IPS DF 19.7 (cell line): ENCODE data around the gene ADAM22.
"Not testable (repeated sequence)": the region's sequence is repeated elsewhere in the genome, so short reads cannot be mapped to it uniquely, and the experiment has no call there.

Experiments used
- DNase-seq: peaks from one replicate; pipeline ENCODE4 v3.0.0-alpha.2; 2013; ENCODE audit warnings: low read depth, low spot score

Gene ADAM22

DNA sequence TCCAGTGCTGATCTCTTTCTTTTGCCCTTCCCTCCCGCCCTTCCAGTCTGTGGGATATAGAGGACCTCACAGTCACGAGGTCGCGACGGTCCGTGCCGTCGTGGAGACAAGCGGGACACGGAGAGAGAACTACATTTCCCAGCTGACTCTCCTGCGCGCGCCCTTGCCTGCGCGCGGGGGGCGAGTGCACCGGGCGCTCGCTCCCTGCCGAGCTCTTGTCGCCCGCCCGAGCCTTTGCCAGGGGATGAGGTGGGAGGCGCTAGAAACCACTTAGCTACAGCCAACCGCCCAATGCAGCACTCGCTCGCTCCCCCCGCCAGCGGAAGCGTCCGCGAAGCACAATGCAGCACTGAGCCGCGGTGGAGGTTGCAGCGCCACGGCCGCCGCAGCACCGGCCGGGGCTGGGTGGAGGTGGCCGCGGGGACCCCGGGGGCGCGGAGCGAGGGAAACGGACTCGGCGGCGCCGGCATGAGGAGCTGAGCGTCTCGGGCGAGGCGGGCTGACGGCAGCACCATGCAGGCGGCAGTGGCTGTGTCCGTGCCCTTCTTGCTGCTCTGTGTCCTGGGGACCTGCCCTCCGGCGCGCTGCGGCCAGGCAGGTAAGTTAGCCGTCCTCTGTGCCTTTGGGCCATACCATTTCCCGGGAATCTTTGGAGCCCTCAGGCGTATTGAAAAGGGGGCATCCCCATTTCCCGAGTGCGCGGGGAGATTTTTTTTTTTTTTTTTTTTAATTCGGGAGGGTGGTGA, at the start of gene ADAM22:
Gene ADAM22 (plus strand): TSS at position 299 of the 746 bp plus-strand sequence. CDS start 215 bp downstream, at position 514.
- DNase-seq = peak; percentile 81

DNA sequence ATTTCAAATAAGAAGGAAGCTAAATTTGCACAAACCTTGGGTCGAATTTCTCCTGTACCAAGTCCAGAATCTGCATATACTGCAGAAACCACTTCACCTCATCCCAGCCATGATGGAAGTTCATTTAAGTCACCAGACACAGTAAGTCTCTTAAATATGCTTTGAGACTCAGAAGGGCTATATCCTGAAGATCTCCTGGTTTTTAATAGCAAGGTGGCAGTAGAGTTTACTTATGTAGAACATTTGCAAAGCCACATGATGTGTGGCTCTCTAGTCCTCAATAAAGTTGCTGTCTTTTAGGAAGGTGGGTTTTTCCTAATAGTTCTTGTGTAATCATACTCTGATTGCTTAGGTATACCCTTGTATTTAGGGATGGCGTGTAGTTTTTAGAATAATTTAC, 49.0 kb upstream of the ADAM22 start:
- DNase-seq = no peak

DNA sequence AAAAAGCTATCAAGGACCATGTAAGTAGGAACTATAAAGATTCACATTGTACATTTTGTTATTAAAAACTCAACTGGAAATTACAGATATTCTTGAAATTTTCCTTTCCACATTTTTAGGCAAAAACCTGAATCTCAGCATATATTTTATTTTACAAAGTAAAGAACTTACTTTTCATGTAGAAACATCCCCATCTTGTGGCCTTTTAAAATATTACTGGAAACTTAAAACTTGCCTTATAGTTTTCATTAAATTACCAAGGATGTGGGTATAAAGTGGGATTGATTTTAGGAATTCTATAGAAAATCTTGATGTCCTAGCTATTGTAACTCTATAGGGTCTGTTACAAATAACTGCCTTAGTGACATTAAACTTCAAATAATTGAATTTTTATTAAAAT, 47.2 kb upstream of the ADAM22 start:
- DNase-seq = no peak

DNA sequence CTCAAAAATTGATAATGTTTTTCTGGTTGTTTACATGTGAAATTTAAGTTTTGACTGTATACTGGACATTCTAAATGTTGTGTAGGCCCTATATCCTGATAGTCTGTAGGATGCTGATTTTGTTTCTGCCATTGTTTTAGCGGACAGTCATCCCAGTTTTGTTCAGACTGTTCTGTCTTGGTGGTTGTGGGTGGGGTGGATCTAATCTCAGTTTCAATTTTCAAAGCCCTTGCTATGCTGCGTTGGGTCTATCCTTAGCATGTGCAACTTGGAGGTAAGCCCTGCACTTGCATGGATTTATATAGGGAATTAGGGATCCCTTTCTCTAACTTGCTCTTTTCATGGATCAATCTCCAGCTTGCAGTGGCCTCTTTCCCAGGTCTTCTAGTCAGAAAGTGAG, 38.7 kb upstream of the ADAM22 start:
- DNase-seq = no peak

DNA sequence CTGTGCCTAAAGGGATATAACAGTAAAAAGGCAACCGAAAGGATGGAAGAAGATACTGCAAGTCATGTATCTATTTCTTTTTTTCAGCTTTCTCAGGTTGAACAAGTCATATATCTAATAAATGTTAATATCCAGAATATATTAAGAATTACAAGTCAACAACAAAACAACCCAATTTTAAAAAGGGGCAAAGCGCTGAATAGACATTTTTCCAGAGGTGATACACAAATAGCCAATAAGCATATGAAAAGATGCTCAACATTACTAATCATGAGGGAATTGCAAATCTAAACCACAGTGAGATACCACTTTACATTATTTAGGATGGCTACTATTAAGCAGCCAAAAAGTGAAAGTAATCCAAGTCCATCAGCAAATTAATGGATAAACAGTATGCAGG, 34.8 kb upstream of the ADAM22 start:
- DNase-seq = no peak

DNA sequence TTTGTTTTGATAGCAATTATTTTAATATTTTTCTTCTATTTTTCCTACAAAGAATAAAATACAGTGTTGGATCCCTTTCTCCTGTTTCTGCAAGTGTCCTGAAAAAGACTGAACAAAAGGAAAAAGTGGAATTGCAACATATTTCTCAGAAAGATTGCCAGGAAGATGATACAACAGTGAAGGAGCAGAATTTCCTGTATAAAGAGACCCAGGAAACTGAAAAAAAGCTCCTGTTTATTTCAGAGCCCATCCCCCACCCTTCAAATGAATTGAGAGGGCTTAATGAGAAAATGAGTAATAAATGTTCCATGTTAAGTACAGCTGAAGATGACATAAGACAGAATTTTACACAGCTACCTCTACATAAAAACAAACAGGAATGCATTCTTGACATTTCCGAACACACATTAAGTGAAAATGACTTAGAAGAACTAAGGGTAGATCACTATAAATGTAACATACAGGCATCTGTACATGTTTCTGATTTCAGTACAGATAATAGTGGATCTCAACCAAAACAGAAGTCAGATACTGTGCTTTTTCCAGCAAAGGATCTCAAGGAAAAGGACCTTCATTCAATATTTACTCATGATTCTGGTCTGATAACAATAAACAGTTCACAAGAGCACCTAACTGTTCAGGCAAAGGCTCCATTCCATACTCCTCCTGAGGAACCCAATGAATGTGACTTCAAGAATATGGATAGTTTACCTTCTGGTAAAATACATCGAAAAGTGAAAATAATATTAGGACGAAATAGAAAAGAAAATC, 26.7 kb upstream of the ADAM22 start:
- DNase-seq = not testable (repeated sequence)

GRCh38 chr7:87908814-87909213, 25.2 kb upstream of the ADAM22 start:
- DNase-seq = not testable (repeated sequence)

- DNase-seq = no peak
Measured at GRCh38 chr7:87912121-87912520, 21.9 kb upstream of the ADAM22 start.

GRCh38 chr7:87918740-87919139, 15.3 kb upstream of the ADAM22 start:
- no peak for DNase-seq

DNA sequence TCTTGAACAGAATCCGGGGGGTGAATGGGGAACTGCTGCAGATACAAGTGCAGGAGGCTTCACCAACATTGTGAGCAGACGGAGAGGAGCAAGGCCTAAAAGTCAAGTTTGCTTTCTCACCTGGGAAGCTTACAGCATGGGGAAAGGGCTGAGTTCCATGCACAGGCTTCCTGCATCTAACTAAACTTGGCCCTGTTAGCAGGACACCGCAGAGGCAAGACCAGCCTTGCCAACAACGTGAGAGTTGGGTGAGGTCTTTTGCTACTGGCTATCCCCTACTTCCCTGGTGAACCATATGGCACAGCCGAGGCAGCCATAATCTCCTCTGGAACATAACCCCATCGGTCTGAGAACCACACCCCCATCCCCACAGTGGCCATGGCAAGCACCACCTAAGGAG, 14.2 kb upstream of the ADAM22 start:
- no peak for DNase-seq

DNA sequence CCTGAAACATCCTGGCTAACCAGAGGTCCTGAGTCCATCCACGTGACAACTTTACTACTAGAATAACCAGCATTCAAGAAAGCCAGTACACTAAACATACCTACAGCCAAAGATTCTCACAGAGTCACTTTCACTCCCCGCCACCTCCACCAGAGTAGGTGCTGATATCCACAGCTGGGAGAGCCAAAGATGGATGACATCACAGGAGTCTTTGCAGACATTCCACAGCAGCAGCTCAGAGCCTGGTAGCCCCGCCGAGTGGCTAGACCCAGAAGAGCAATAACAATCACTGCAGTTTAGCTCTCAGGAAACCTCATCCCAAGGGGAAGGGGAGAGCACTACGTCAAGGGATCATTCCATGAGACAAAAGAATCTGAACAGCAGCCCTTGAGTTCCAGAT, 13.5 kb upstream of the ADAM22 start:
- DNase-seq = no peak

DNA sequence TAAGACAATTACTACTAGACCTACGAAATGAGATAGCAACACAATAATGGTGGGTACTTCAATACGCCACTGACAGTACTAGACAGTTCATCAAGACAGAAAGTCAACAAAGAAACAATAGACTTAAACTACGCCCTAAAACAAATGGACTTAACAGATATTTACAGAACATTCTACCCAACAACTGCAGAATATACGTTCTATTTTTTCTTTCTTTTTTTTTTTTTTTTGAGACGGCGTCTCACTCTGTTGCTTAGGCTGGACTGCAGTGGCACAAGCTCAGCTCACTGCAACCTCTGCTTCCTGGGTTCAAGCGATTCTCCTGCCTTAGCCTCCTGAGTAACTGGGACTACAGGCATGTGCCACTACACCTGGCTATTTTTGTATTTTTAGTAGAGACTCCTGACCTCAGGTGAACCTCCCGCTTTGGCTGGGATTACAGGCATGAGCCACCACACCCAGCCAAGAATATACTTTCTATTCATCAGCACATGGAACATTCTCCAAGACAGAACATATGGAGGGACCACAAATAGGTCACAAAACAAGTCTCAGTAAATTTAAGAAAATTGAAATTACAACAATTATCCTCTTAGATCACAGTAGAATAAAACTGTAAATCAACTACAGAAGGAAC, 11.2 kb upstream of the ADAM22 start:
- DNase-seq = not testable (repeated sequence)

- DNase-seq = peak; percentile 78
Measured at GRCh38 chr7:87926581-87927461, 7.2 kb upstream of the ADAM22 start.

DNA sequence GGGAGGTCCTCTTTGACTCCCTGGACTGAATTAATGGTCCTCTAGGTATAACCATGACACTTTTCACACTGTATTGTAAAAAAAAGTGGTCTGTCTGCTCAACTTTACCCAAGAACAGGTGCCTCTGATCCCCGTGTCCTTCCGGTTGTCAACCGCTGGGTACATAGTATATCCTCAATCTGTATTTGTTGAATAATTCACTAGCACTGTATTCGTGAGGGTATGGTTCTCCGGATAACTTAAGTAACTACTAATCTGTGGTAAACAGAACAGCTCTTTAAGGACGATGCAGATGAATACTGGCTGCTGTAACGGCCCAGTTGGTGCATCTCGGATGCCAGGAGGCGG, 472 bp upstream of the ADAM22 start:
- DNase-seq = no peak

DNA sequence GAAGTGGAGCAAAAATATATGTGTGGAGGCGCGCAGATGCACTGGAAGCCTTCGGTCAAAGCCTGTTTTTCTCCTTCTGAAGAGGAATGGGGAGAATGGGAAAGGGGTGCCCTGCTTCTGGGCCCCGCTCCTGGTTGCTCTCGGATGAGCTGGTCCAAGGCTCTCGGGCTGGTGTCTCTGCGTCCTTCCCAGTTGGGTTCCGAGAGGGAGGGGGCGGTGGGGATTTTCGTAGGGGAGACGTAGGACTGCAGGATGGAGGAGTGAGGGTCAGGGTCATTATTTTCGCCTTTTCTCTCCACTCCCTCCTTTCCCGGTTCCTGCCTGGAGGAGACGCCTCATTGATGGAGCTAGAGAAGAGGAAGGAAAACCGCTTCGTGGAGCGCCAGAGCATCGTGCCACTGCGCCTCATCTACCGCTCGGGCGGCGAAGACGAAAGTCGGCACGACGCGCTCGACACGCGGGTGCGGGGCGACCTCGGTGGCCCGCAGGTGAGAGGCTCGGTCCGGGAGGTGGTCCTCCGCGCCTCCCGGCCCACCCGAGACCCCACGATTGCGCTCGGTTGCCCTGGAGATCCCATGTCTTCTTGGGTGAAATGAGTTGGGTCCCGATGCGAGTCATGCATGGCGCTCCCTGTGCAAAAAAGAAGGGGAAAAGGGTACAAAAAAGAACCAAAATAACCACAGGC, 790 bp downstream of the ADAM22 start:
- DNase-seq = no peak

DNA sequence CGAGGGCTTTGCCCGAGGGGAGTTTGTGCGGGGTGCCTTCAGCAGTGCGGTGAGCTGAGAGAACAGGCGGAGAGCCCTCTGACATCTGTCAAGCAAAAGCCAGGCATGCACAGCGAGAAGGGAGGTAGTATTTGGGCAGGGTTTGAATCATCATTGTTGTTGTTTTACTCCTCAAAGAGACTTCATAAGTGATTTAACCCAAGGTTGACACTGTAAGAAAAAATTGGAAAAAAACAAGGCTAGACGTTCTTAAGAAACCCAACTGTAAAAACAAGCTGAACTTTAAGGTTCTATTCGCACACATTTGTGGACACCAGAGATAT, 1.3 kb downstream of the ADAM22 start:
- no peak for DNase-seq

GRCh38 chr7:87941138-87941537, 7.1 kb downstream of the ADAM22 start:
- no peak for DNase-seq

- no peak for DNase-seq
Measured at GRCh38 chr7:87944547-87944946, 10.5 kb downstream of the ADAM22 start.

DNA sequence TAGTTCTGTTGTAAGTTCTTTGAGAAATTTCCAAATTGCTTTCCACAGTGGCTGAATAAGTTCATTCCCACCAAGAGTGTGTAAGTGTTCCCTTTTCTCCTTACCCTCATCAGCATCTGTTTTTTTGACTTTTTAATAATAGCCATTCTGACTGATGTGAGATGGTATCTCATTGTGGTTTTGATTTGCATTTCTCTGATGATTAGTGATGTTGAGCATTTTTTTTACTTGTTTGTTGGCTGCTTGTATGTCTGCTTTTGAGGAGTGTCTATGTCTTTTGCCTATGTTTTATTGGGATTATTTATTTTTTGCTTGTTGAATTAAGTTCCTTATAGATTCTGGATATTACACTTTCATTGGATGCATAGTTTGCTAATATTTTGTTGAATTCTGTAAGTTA, 11.9 kb downstream of the ADAM22 start:
- DNase-seq = not testable (repeated sequence)

GRCh38 chr7:87948371-87948770, 14.3 kb downstream of the ADAM22 start:
- DNase-seq = no peak

DNA sequence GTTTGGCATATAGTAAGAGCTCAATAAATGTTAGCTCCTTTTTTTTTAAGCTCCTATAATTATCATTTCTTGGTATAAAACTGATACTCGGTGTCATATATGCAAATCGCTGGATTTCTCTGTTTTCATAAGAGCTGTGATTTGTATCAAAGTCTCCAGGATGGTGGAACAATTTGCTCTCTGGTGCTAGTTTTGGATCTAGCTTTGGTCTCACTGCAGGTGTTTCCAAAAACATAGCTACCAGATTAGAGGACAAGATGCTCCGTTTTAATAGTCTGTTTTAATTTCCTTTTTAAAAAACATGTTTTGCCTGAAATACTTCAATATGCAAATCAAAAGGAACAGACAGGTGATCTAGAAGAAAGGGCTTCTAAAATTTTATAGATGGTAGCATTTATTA, 25.3 kb downstream of the ADAM22 start:
- DNase-seq = no peak
